Activated naive CD8-positive, alpha-beta T cell (primary cell): ENCODE results near the gene SLC4A9.
A peak's percentile ranks its signal among the peaks of the same experiment; 100 is the strongest.

Experiments
- H3K27ac Mint-ChIP-seq: one replicate; pipeline ENCODE4 v1.8.0; 2021; ENCODE audit warnings: mixed read lengths
- H3K27me3 Mint-ChIP-seq: one replicate; pipeline ENCODE4 v1.8.0; 2021; ENCODE audit warnings: mixed read lengths
- H3K36me3 Mint-ChIP-seq: one replicate; pipeline ENCODE4 v1.8.0; 2021; ENCODE audit warnings: mixed read lengths
- H3K4me1 Mint-ChIP-seq: one replicate; pipeline ENCODE4 v1.8.0; 2021; ENCODE audit warnings: low read depth, mixed read lengths
- H3K4me3 Mint-ChIP-seq: one replicate; pipeline ENCODE4 v1.8.0; 2021; ENCODE audit warnings: mild to moderate bottlenecking, mixed read lengths
- H3K9me3 Mint-ChIP-seq: one replicate; pipeline ENCODE4 v1.8.0; 2021; ENCODE audit warnings: low read depth, mixed read lengths

Gene SLC4A9

DNA sequence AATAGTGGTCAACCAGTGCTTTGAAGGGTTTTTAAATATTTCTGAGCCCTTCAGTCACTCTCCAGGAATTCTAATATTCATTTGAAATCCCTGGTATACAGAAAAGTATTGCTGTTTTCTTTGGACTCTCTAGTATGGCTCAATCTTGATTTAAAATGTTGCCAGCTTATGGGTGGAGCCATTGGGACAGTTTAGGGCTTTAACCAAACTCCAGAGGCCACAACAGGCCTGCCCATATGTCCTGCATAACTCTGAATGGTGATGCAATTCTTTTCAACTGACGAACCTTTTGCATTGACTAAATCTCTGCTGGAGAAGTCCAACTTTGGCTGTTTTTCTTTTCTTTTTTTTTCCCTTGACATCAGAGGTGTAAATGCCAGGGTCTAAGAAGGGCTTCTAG is 31.3 kb downstream of the SLC4A9 start:
- H3K4me3 Mint-ChIP-seq = no peak overlapping the region
- no peaks in the 10 kb centered on the region for H3K36me3 Mint-ChIP-seq
- H3K9me3 Mint-ChIP-seq = no peaks in the 10 kb centered on the region
- no peaks in the 10 kb centered on the region for H3K4me1 Mint-ChIP-seq
- no peak overlapping the region for H3K27ac Mint-ChIP-seq
- H3K27me3 Mint-ChIP-seq = no peaks in the 10 kb centered on the region

DNA sequence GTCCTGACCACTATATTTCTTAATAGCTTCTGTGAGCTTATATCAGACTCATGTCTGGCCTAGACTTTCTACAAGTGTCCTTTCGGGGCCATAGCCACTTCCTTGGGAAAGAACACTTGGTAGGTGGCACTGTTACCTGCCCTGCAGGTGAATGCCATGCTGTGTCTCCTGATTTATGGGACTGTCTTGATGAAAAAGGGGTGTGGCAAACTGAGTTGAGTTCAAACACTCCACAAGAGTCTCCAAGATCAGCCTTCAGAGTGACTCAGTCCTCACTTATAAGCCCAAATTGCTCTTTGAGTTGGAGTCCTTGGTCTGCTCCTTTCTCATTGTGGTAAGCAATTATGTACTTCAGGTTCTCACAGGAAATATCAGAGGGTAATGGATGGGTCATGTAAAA is 31.7 kb downstream of the SLC4A9 start:
- Mint-ChIP-seq H3K27me3 (no peaks in the 10 kb centered on the region), H3K27ac (no peak overlapping the region), H3K4me3 (no peak overlapping the region), H3K36me3 (no peaks in the 10 kb centered on the region), H3K4me1 (no peaks in the 10 kb centered on the region), H3K9me3 (no peaks in the 10 kb centered on the region)

DNA sequence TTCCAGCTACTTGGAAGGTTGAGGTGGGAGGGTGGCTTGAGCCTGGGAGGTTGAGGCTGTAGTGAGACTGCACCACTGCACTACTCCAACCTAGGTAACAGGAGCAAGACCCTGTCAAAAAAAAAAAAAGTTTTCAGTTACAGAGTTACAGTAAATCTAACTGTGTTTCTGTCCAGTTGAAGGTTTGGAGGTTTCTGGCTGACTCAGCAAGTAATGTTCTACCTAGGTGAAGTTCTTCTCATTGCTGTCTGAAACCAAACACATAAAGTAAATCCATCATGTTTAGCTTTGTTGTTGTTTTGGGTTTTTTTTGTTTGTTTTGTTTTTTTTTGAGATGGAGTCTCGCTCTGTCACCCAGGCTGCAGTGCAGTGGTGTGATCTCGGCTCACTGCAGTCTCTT is 33.7 kb downstream of the SLC4A9 start:
- H3K4me3 Mint-ChIP-seq = no peak overlapping the region
- no peaks in the 10 kb centered on the region for H3K36me3 Mint-ChIP-seq
- H3K27ac Mint-ChIP-seq = no peak overlapping the region
- no peaks in the 10 kb centered on the region for H3K9me3 Mint-ChIP-seq
- H3K4me1 Mint-ChIP-seq = no peaks in the 10 kb centered on the region
- H3K27me3 Mint-ChIP-seq = no peaks in the 10 kb centered on the region

DNA sequence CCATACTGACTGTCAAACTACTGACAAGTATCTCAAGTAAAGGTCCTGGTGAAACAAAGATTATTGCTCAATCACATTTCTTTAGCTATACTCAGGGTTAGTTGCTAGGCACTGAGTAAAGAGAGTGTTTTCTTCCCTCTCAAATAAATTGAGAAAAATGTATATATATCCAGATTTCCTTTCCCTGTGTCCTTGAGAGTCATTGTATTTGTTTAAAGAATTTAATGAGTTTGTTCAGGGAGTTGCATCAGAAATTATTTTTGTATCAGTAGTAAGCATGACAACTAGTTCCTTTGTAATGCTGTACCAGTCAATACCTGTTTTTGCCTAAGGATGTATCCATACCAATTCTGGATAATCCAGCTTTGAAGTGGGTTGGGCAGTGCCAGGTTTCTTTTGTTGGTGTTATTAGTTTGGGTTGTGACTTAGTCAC is 38.4 kb downstream of the SLC4A9 start:
- H3K9me3 Mint-ChIP-seq = no peaks in the 10 kb centered on the region

DNA sequence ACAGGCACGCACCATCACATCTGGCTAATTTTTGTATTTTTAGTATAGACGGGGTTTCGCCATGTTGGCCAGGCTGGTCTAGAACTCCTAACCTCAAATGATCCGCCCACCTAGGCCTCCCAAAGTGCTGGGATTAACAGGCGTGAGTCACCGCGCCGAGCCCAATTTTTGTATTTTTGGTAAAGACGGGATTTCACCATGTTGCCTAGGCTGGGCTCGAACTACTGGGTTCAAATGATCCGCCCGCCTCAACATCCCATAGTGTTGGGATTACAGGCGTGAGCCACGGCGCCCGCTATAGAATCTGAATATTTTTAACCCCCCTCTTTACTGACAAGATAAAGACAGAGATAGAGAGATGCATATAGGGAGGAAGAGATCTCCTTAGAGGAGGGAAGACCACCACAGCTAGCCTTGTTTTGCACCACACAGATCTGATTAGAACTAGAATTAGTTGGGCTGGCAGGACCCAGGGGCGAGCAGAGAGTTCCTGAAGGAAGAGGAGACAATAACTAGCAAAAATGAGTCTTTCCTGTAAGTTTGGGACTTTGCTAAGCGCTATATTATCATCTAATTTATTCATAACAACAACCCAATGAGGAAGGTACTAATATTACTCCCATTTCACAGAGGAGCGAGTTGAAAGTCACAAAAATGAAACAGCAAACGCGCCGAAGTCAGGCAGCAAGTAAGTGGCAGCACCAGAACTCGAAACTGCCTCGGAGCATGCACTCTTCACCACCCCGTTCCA is 40.2 kb downstream of the SLC4A9 start:
- H3K9me3 Mint-ChIP-seq = no peaks in the 10 kb centered on the region
- no peak overlapping the region for H3K4me3 Mint-ChIP-seq
- H3K27ac Mint-ChIP-seq = peak overlapping the region; percentile 94
- H3K27me3 Mint-ChIP-seq = no peaks in the 10 kb centered on the region
- H3K4me1 Mint-ChIP-seq = peaks cover 27% of the 10 kb centered on the region
- H3K36me3 Mint-ChIP-seq = no peaks in the 10 kb centered on the region

More for the DNA sequence above, 38.4 kb downstream of the SLC4A9 start:
- Mint-ChIP-seq H3K4me3 (no peak overlapping the region), H3K27ac (no peak overlapping the region), H3K36me3 (no peaks in the 10 kb centered on the region), H3K27me3 (no peaks in the 10 kb centered on the region), H3K4me1 (peaks cover 13% of the 10 kb centered on the region)

DNA sequence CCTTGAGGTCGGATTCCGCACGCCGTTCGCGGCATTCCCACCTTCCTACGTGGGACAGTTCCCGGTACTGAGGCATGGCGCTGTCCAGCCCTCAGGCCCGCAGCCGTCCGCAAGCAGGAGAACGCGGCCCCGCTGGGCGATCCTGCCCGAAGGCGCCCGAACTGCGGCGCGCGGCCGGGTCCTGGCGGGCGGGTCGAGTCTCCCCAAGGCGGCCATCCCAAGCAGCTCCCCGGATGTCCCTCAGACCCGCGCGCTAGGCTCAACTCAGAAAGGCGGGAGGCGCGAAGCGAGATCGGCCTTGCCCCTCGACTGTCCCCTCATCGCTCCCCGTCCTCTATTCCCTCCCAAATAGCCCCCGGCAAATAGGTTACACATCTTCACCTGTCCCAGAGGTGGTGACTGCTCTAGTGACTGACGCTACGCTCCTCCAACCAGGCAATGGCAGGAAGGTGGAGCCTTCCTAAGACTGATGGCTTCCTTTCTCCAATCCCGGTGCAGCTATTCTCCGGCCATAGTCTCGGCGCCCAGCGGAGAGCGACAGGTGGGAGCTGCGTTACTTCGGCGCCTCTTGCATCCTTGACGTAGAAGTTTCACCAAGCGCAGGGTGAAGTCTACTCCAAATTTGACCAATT is 40.9 kb downstream of the SLC4A9 start:
- no peaks in the 10 kb centered on the region for H3K27me3 Mint-ChIP-seq
- H3K4me3 Mint-ChIP-seq = no peak overlapping the region
- H3K27ac Mint-ChIP-seq = peak overlapping the region; percentile 94
- no peaks in the 10 kb centered on the region for H3K9me3 Mint-ChIP-seq
- no peaks in the 10 kb centered on the region for H3K36me3 Mint-ChIP-seq
- H3K4me1 Mint-ChIP-seq = peaks cover 29% of the 10 kb centered on the region

DNA sequence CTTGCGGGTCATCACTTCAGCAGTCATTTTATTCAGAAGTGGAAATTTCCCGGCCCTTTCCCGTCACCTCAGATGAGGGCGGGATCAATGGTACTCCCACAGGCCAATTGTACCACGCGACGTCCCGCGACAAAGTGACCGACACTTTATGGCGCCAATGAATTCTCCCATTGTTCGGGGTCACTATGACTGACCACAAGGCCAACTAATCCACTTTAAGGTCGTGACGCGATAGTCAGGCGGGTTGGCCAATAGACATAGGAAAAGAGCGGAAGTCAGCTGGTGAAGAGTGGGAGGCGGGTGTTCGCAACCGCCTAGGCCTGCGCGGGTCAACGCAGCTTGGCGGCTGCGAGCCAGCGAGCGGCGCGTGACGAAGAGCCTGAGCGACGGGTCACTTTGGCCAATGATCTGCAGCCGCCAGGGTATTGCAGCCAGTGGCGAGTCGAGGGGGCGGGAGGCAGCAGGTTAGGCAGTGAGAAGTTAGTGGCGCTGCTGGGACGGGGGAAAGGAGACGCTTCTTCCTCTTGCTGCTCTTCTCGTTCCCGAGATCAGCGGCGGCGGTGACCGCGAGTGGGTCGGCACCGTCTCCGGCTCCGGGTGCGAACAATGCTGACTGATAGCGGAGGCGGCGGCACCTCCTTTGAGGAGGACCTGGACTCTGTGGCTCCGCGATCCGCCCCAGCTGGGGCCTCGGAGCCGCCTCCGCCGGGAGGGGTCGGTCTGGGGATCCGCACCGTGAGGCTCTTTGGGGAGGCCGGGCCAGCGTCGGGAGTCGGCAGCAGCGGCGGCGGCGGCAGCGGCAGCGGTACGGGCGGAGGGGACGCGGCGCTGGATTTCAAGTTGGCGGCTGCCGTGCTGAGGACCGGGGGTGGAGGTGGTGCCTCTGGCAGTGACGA is 41.6 kb downstream of the SLC4A9 start, which contains the start of gene ANKHD1:
Gene ANKHD1 (plus strand): TSS at position 472 of the 896 bp plus-strand sequence. CDS start 135 bp downstream, at position 607.
- Mint-ChIP-seq H3K4me3 (no peak within 1 kb of the TSS), H3K9me3 (no peaks in the 10 kb centered on the region), H3K36me3 (no peaks in the 10 kb centered on the region), H3K27me3 (no peaks in the 10 kb centered on the region), H3K27ac (peak within 1 kb of the TSS; percentile 94), H3K4me1 (peaks cover 34% of the 10 kb centered on the region)

DNA sequence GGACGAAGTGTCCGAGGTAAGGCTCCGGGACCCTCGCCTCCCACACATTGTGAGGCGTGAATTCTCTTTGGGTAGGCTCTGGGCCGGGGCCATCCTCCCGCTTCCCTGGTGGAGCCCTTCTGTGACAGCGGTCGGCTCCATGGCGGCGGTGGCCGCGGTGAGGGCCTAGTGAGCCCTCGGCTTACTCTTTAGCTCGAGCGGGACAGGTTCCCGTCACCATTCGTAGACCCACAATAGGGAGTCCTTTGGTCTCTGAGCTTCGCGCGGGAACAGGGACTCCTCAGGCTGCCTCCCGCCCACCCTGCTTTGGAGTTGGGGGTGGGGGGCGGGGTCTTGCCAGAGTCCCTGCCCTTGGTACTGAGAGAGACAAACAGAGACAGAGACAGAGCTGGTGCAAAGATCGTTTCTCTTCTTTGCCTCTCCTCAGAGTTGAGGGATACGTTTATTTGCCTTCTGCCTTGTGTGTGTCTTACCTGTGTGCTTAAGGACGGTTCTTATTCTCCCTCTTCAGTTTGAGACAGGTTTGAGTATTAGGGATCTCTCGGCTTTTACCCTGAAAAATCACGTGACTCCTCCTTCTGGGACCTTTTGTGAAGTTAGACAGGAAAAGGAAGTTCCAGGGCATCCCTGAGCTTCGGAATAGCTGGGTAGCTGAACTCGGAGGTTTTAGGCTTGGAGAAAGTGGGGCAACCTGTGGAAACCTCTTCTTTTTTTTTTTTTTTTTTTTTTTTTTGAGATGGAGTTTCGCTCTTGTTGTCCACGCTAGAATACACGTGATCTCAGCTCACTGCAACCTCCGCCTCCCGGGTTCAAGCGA is 42.5 kb downstream of the SLC4A9 start:
- no peak overlapping the region for H3K4me3 Mint-ChIP-seq
- H3K36me3 Mint-ChIP-seq = no peaks in the 10 kb centered on the region
- peaks cover 36% of the 10 kb centered on the region for H3K4me1 Mint-ChIP-seq
- no peaks in the 10 kb centered on the region for H3K9me3 Mint-ChIP-seq
- no peak overlapping the region for H3K27ac Mint-ChIP-seq
- no peaks in the 10 kb centered on the region for H3K27me3 Mint-ChIP-seq

DNA sequence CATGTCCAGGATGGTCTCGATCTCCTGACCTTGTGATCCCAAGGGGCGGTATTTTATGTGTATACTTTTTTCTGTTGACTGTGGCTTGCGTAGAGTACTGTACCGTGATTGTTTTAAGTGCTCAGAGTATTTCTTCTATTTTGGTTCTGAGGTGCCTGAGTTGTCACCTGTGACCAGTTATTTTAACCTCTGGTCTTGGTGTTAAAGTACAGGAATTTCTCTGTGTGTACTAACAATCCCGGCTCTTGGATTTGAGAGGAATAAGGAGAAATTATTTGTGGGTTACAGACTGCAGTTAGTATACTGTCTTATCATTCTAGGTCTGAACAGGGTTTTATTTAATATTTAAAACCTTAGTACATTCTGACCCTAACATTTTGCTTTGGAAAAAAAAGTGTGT is 43.6 kb downstream of the SLC4A9 start:
- Mint-ChIP-seq H3K27me3 (no peaks in the 10 kb centered on the region), H3K4me3 (no peak overlapping the region), H3K27ac (peak overlapping the region; percentile 54), H3K36me3 (no peaks in the 10 kb centered on the region), H3K9me3 (no peaks in the 10 kb centered on the region), H3K4me1 (peaks cover 41% of the 10 kb centered on the region)

DNA sequence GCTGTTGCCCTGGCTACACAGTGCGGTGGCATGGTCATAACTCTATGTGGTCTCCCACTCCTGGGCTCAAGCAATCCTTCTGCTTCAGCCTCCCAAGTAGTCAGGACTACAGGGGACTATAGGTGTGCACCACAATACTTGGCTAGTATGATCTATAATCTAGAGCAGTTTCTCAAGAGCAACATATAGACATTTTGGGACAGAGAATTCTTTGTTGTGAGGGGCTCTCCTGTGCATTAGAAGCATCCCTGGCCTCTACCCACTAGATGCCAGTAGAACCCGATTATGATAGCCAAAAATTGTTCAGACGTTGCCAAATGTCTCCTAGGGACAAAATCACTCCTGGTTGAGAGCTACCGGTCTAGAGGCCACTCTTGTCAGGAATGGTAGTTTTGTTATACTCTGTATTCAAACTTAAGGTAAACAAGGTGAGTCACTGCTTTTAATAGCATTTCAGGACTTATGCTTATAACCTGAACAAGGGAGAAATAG is 48.8 kb downstream of the SLC4A9 start:
- peak overlapping the region; percentile 42 for H3K4me3 Mint-ChIP-seq
- H3K27ac Mint-ChIP-seq = no peak overlapping the region
- no peaks in the 10 kb centered on the region for H3K9me3 Mint-ChIP-seq
- peaks cover 59% of the 10 kb centered on the region for H3K4me1 Mint-ChIP-seq
- H3K36me3 Mint-ChIP-seq = no peaks in the 10 kb centered on the region
- no peaks in the 10 kb centered on the region for H3K27me3 Mint-ChIP-seq

DNA sequence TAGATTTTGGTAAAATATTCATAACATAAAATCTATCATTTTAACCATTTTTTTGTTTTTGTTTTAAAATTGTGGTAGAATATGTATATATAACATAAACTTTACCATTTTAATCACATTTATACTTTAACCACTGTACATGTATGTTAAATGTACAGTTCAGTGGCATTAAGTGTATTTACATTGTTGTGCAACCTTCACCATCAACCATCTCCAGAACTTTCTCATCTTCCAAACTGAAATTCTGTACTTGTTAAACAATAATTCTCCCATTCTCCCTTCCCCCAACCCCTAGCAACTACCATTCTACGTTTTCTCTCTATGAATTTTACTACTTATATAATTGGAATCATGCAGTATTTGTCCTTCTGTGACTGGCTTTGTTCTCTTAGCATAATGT is 53.2 kb downstream of the SLC4A9 start:
- Mint-ChIP-seq H3K9me3 (no peaks in the 10 kb centered on the region), H3K4me1 (peaks cover 52% of the 10 kb centered on the region), H3K27me3 (no peaks in the 10 kb centered on the region), H3K4me3 (peak overlapping the region; percentile 12), H3K36me3 (peaks cover 4% of the 10 kb centered on the region), H3K27ac (peak overlapping the region; percentile 30)

DNA sequence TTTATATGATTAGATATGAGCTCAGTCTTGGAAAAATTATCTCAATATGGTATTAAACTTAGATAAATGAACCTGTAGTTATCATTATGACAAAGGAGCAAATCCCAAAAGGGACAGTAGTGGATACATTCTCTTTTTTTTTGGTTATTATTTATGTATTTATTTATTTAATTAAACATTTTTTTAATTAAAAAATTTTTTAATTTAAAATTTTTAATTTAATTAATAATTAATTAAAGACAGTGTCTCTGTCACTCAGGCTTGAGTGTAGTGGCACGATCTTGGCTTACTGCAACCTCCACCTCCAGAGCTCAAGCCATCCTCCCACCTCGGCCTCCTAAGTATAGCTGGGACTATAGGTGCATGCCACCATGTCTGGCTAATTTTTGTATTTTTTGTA is 57.2 kb downstream of the SLC4A9 start:
- Mint-ChIP-seq H3K4me3 (no peak overlapping the region), H3K4me1 (peaks cover 62% of the 10 kb centered on the region), H3K27ac (no peak overlapping the region), H3K27me3 (no peaks in the 10 kb centered on the region), H3K36me3 (peaks cover 9% of the 10 kb centered on the region), H3K9me3 (no peaks in the 10 kb centered on the region)

DNA sequence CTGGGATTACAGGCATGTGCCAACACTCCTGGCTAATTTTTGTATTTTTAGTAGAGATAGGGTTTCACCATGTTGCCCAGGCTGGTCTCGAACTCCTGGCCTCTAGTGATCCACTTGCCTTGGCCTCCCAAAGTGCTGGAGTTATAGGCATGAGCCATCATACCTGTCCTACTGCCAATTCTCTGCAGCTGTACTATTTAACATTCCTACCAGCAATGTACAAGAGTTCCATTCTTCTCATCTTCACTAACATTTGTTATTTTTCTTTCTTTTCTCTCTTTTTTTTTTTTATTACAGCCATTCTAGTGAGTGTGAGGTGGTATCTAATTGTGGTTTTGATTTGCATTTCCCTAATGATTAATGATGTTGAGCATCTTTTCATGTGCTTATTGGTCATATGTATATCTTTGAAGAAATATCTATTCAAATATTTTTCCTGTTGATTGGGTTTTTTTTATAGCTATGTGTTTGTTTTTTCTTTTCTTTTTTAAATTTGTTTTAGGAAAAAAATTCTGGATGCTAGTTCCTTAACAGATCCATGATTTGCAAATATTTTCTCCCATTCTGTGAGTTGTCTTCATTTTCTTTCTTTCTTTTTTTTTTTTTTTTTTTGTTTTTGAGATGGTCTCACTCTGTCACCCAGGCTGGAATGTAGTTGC is 59.0 kb downstream of the SLC4A9 start:
- Mint-ChIP-seq H3K4me3 (peak overlapping the region; percentile 0), H3K27me3 (no peaks in the 10 kb centered on the region), H3K4me1 (peaks cover 60% of the 10 kb centered on the region), H3K27ac (peak overlapping the region; percentile 37), H3K9me3 (no peaks in the 10 kb centered on the region), H3K36me3 (peaks cover 9% of the 10 kb centered on the region)

DNA sequence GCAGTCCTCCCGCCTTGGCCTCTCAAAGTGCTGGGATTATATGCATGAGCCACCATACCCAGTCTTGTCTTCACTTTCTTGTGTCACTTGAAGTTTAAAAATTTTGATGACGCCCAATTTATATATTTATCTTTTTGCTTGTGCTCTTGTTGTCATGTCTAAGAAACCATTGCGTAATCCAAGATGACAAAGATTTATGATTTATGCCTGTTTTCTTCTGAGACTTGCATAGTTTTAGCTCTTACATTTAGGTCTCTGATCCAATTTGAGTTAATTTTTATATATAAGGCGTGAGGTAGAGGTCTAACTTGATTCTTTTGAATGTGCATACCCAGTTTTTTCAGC is 60.2 kb downstream of the SLC4A9 start:
- Mint-ChIP-seq H3K9me3 (no peaks in the 10 kb centered on the region), H3K4me3 (peak overlapping the region; percentile 31), H3K4me1 (peaks cover 63% of the 10 kb centered on the region), H3K27ac (peak overlapping the region; percentile 64), H3K27me3 (no peaks in the 10 kb centered on the region), H3K36me3 (peaks cover 9% of the 10 kb centered on the region)
